Lung (tissue), 12 donors: ENCODE measurements around the gene MIPEP. TPM values are rescaled to one million over a fixed set of nuclear protein-coding genes. Genes with fewer than 3 reads are reported as not detected.

ENCODE experiments used
- ATAC-seq: fragments of 200-7000 bp; cut with Tn5 transposase; one replicate; pipeline ENCODE4 v1.9.1; 2020; ENCODE audit warnings: moderate number of reproducible peaks; ENCODE audit not compliant: insufficient read depth, low FRiP score
- DNase-seq, 3 donors: peaks; one replicate each; pipeline ENCODE4 v3.0.0-alpha.2; 2013 to 2017
- H3K27ac ChIP-seq, 2 donors: one replicate each; pipeline ENCODE4 v1.5.1; 2013; ENCODE audit warnings: mild to moderate bottlenecking in 2 of 2, moderate library complexity in 2 of 2, control low read depth in 1 of 2, inconsistent platforms in 1 of 2, low read depth in 1 of 2, low read length in 1 of 2
- H3K27me3 ChIP-seq, 3 donors: one replicate each; pipeline ENCODE4 v1.5.1; 2013; ENCODE audit warnings: low read length in 2 of 3; ENCODE audit not compliant: control insufficient read depth in 3 of 3, insufficient read depth in 3 of 3
- H3K36me3 ChIP-seq, 4 donors: one replicate each; pipeline ENCODE4 v1.5.1; 2013; ENCODE audit warnings: low read length in 4 of 4, mild to moderate bottlenecking in 1 of 4, moderate library complexity in 1 of 4; ENCODE audit not compliant: control insufficient read depth in 4 of 4, insufficient read depth in 4 of 4
- H3K4me1 ChIP-seq, 5 donors: one replicate each; pipeline ENCODE4 v1.5.1; 2013; ENCODE audit warnings: low read length in 5 of 5, mild to moderate bottlenecking in 2 of 5, moderate library complexity in 1 of 5; ENCODE audit not compliant: control insufficient read depth in 5 of 5, insufficient read depth in 5 of 5
- H3K4me3 ChIP-seq: one replicate; pipeline ENCODE4 v1.5.1; 2013; ENCODE audit warnings: mild to moderate bottlenecking, control low read depth, moderate library complexity
- H3K9ac ChIP-seq, 2 donors: one replicate each; pipeline ENCODE4 v1.5.1; 2013; ENCODE audit warnings: low read length in 2 of 2, control low read depth in 1 of 2; ENCODE audit not compliant: insufficient read depth in 1 of 2
- H3K9me3 ChIP-seq, 4 donors: one replicate each; pipeline ENCODE4 v1.5.1; 2013; ENCODE audit warnings: low read length in 3 of 4, mild to moderate bottlenecking in 1 of 4, moderate library complexity in 1 of 4; ENCODE audit not compliant: control insufficient read depth in 4 of 4, insufficient read depth in 3 of 4
- WGBS, 2 donors: extraction: QIAGEN DNeasy Blood & Tissue Kit; methylation state at CpG; one replicate each; pipeline ENCODE4 v1.1.7; 2013; 5-methylcytosine and 5-hydroxymethylcytosine counted together
- polyA plus RNA-seq, 2 donors: library from polyadenylated mRNA; stranded (reverse); fragments of 200-250 nt; gene quantifications; one replicate each; pipeline ENCODE4 v1.2.1, GENCODE V29; 2013
- total RNA-seq, 2 donors: library from RNA; depleted of rRNA in 1 of 2; stranded (reverse); fragments of >200 nt in 1 of 2; gene quantifications; one replicate each; pipeline ENCODE4 v1.2.1, GENCODE V29; 2014 to 2021
- TF ChIP-seq, protein P1 (sequence below): IDR thresholded peaks from 2 replicates; pipeline ENCODE4 v1.5.1; 2012; ENCODE audit warnings: mild to moderate bottlenecking; ENCODE audit errors: control extremely low read depth, extremely low read depth
- donor health status: control.
- donor health status: control.
- donor health status: Bipolar disorder and iron deficiency.
- donor health status: healthy.
- donor health status: DM: yes; HTN: yes; CAD: no.

Gene MIPEP
- total and polyA plus RNA-seq, 4 donors = 12.9 to 35.1 (median 25.3) TPM

DNA sequence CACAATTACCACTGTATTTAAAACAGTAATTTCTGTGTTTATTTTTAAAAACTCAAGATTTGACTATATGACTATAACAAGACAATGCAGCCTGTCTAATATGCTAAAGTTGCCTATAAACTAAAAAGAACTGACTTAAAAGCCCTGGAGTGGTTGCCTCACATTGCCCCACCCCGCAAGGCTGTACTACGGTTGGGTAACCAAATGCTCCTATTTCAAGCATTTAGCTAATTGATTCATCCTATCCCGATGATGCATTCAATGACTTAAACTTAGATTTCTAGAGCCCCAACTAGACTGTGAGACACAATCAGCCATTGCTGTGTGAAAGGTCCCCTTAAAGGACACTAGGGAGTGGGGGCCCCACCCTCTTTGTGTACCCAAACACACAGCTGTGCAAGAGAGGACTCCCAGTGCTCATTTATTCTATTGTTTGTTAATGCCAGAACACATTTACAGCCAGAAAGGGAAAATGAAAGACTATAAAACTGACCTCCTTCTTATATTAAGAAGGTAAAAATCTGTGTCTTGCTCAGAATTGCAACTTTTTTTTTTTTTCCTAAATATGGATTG, 66.9 kb downstream of the MIPEP start:
- DNase-seq (no peak), ATAC-seq (no peak)
- peaks cover 0 to 7% (median 0%) of the 10 kb centered on the region in 5 donors for H3K4me1 ChIP-seq
- TF ChIP-seq, protein P1, sequence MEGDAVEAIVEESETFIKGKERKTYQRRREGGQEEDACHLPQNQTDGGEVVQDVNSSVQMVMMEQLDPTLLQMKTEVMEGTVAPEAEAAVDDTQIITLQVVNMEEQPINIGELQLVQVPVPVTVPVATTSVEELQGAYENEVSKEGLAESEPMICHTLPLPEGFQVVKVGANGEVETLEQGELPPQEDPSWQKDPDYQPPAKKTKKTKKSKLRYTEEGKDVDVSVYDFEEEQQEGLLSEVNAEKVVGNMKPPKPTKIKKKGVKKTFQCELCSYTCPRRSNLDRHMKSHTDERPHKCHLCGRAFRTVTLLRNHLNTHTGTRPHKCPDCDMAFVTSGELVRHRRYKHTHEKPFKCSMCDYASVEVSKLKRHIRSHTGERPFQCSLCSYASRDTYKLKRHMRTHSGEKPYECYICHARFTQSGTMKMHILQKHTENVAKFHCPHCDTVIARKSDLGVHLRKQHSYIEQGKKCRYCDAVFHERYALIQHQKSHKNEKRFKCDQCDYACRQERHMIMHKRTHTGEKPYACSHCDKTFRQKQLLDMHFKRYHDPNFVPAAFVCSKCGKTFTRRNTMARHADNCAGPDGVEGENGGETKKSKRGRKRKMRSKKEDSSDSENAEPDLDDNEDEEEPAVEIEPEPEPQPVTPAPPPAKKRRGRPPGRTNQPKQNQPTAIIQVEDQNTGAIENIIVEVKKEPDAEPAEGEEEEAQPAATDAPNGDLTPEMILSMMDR = no peak
- no peaks in the 10 kb centered on the region for H3K27me3 ChIP-seq
- H3K27ac ChIP-seq = no peak overlapping the region
- H3K4me3 ChIP-seq = no peak overlapping the region
- 94 to 96% methylated on average over 3 of the region's 3 CpGs for WGBS, 2 donors
- H3K9me3 ChIP-seq = no peaks in the 10 kb centered on the region
- H3K36me3 ChIP-seq = peaks cover 0 to 2% (median under 1%) of the 10 kb centered on the region in 4 donors
- H3K9ac ChIP-seq = no peak overlapping the region

DNA sequence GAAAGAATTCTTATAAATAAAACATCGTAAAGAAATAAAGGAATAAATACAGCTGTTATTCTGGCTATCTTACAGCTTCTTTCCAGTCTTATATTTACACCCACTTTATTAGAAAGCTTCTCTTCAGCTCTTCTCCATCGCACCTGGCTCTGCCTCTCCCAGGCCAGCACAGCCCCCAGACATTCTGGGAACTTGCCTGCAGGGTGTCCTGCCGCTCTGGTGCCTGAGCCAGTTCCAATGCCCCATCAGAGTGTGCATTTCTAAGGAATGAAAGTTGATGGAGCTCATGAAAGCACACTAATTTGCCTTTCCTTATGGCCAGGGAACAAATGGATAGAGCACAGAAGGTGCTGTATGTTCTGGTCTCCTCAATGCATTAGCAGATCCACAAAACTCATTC, 68.7 kb downstream of the MIPEP start:
- Histone ChIP-seq H3K9me3 (no peaks in the 10 kb centered on the region), H3K36me3 (peaks cover 0 to 10% (median 1%) of the 10 kb centered on the region in 4 donors), H3K27me3 (no peaks in the 10 kb centered on the region), H3K27ac (no peak overlapping the region), H3K4me1 (peaks cover 0 to 5% (median 0%) of the 10 kb centered on the region in 5 donors), H3K4me3 (no peak overlapping the region), H3K9ac (no peak overlapping the region)
- DNase-seq (no peak), ATAC-seq (no peak)
- WGBS, 2 donors = 94 to 95% methylated on average over 3 of the region's 3 CpGs
- TF ChIP-seq, protein P1 = no peak

DNA sequence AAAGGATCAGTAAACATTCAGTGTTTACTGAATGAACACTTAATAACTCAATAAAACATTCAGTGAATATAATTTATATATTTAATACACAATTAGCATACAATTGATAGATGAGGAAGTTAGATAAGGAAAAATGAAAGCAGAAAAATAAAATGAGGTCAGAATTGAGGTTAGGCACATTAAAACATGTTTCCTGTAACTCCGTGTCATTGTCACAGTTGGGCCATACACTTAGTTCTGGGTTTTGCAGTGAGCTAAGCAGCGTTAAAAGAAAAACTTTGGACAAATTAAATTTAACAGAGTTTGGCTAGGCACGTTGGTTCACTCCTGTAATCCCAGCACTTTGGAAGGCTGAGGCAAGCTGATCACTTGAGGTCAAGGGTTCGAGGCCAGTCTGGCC, 71.4 kb downstream of the MIPEP start:
- no peak for ATAC-seq
- TF ChIP-seq, protein P1 = no peak
- DNase-seq = no peak
- H3K36me3 ChIP-seq = peaks cover 0 to 10% (median 1%) of the 10 kb centered on the region in 4 donors
- H3K9me3 ChIP-seq = no peaks in the 10 kb centered on the region
- no peak overlapping the region for H3K27ac ChIP-seq
- WGBS, 2 donors = 45 to 59% methylated on average over 4 of the region's 4 CpGs
- H3K27me3 ChIP-seq = no peaks in the 10 kb centered on the region
- peaks cover 0 to 4% (median 0%) of the 10 kb centered on the region in 5 donors for H3K4me1 ChIP-seq
- H3K9ac ChIP-seq = no peak overlapping the region
- no peak overlapping the region for H3K4me3 ChIP-seq

DNA sequence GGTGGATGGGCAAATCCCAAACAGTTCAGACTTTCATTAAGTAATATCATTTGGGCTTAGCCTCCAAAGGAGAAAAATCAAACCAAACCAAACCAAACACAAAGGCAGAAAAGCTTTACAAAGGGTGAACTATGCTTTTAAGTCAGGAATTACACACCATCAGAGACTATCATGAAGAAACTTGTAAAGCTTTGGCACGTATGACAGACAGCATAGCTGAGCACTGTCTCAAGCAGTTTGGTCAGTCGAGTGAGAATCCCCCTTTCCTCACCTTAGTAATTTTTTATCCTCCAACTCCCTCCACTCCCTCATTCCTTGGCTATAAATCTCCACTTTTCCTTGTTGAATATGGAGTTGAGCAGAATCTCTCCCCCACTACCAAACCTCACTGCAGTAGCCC, 72.1 kb downstream of the MIPEP start:
- WGBS, 2 donors = 77 to 82% methylated on average over 2 of the region's 2 CpGs
- Histone ChIP-seq H3K4me3 (no peak overlapping the region), H3K36me3 (peaks cover 0 to 10% (median under 1%) of the 10 kb centered on the region in 4 donors), H3K27ac (no peak overlapping the region), H3K9me3 (no peaks in the 10 kb centered on the region), H3K27me3 (no peaks in the 10 kb centered on the region), H3K9ac (no peak overlapping the region), H3K4me1 (peaks cover 0 to 7% (median under 1%) of the 10 kb centered on the region in 5 donors)
- DNase-seq (no peak), ATAC-seq (no peak)
- TF ChIP-seq, protein P1 = no peak
